Kidney tubule cell (primary cell): ENCODE measurements around the gene ASXL1.

ENCODE experiments used
- DNase-seq: peaks from one replicate; pipeline ENCODE4 v3.0.0-alpha.2; 2018; ENCODE audit warnings: low spot score

Gene ASXL1

GRCh38 chr20:32466739-32467505, 108.8 kb downstream of the ASXL1 start:
- no peak for DNase-seq

DNA sequence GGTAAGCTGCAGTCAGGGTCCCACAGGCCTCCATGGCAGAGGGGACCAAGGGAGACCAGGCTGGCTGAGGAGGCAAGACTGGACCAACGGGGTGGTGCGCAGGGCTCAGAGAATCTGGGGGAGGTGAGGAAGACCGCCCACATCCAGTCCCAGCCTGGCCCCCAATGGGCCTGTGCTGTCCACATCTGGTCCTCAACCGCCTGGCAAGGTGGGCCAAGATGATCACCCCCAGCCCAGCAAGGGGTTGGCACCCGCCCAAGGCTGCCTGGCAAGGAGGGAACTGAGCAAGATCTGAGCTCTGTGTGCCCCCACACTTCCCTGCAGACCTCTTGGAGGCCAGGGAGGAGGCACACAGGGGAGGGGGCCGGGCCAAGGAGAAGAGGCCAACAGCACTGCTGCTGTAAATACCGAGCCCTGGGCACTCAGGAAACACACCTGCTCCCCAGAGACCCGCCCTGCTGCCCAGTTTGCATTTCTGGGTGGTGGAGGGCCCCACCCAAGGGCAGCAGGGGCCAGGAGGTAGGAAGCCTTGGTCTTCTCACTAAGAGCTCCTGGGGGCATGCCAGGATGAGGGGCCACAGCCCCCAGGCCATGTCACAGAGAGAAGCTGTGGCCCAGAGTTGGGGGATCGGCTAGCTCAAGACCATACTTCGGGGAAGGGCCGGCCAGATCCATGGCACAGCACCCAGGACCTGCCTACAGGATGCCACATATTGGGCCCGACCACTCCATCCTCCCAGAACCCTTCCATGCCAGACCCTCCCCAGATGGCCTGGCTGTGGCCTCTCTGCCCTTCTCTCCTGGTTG, 109.6 kb downstream of the ASXL1 start:
- no peak for DNase-seq

DNA sequence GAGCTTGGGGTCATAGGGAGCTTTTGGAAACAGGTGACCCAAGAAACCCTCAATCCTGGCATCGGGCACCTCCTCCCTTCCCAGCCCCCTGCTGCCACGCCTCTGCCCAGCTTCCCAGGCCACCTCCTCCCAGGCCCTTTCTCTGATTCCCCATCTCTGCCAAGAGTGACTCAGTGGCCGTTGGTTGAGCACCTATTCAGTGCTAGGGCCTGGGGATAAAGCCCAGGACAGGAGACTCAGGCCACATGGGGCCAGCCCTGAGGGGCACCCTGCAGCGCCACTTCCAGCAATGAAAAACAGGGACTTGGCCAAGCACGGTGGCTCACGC, 110.1 kb downstream of the ASXL1 start:
- no peak for DNase-seq

GRCh38 chr20:32468860-32469259, 110.7 kb downstream of the ASXL1 start:
- DNase-seq: no peak

GRCh38 chr20:32470025-32470861, 112.1 kb downstream of the ASXL1 start:
- DNase-seq: peak; percentile 26

- no peak for DNase-seq
Observed at GRCh38 chr20:32470940-32471339, 112.8 kb downstream of the ASXL1 start.

- DNase-seq: no peak
Observed at GRCh38 chr20:32472581-32473207, 114.6 kb downstream of the ASXL1 start.

DNA sequence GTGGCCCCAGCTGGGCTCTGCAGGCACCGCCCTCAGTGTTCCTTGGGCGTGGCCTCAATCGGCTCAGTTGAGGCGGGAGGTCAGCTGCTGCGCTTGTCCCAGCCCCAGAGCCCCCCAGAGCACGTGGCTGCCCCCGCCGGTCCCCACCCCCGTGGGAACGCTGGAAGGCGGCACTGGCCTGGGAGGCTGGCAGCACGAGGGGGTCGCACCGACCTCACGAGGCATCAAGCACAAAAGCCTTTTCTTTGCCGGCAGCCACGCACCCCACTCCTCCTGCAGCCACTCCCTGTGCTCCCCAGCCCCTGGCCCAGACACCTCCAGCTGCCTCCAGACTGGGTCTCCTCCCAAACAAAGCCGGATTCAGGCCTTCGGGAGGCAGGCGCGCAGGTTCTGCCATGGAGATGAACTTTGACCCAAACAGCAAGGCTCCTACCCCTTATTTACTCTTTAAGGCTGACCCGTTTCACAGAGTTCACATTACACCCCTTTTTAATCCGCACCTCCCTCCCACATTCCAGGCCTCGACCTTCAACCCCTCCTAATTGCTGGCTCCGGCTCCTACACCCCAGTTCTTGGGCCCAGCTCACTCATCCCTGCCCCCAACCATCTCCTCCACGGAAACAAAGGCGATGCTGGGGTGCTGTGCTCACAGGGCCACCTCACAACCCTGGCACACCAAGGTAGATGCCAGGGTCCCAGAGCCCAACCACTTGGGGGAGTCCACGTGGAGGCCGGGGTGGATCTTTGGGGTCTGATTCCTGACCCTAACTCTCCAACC, 115.3 kb downstream of the ASXL1 start:
- no peak for DNase-seq

GRCh38 chr20:32474009-32474716, 116.0 kb downstream of the ASXL1 start:
- no peak for DNase-seq

GRCh38 chr20:32474717-32474966, 116.5 kb downstream of the ASXL1 start:
- no peak for DNase-seq

DNA sequence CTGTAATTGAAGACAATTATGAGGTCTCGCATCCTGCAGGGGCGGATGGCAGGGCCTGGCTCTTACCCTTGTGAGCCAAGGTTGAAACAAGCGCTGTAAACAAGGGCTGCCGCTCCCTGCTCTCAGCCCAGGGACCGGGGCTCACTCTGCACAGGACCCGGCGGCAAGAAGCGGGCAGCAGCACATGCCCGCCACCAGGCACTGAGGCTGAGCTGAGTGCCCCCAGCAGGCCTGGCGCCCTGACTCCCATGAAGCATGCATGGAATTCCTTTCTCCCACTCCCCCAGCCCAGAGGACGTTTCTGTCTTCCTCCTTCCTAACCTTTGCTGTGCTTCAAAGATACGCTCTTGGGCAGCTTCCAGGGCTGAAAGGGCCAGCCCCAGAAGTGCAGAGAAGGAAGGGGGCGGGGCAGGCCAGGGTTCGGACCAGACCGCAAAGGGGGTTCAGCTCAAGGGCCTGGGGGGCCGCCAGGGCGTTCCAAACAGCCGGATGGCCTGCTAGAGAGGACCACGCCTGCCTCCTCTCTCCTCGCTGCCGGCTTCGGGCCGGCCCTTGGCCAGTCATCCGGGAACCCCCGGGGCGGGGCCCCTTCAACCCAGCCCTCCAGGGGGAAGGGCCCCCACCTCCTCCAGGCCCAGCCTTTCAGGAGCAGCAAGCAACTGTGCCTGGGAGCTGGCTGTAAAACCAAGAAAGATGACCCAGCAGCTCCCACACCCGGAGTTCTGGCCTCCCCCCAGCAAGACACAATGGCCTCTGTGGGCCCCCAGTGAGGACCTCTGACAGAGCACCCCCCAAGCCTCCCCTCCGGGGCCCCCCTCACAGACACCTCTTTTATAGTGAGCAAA, 117.1 kb downstream of the ASXL1 start:
- peak; percentile 96 for DNase-seq

GRCh38 chr20:32476684-32477593, 118.8 kb downstream of the ASXL1 start:
- DNase-seq: no peak

DNA sequence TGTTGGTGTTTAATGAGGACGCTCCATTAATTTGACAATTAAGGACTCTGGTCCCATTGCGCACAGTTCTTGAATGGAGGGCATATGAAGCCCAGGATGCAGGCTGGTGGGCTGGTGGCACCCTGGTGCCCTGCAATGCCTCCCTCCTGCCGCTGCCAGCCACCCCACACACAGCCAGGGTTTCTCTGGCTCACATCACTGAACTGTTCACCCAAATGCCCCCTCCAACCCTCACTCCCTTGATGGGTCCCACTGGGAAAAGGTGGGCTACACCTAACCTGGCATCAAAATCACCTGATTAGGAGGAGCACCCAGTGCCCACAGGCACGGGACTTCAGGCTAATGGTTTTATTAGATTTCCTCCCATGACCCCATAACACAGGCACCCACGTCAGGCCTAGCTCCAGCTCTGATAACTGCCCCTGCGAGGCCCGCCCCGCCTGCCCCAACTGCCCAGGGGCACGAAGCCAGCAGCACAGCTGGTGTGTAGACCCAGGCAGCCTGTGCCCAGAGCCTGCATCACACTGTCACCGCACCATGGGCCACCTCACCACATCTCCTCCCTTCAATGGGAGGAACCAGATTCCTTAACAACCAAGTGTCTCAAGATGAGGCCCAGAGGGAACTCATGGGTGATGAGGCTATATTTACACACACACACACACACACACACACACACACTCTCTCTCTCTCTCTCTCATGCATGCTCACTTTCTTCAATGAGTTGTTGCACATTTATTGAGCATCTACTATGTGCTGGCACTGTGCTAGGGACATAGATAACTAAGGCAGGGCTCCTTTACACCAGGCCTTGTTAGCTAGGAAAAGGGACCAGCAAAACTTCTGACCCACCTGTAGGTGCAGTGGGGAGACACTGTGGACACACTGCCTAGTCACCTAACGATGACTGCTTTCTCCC, 119.7 kb downstream of the ASXL1 start:
- no peak for DNase-seq

GRCh38 chr20:32478576-32478975, 120.4 kb downstream of the ASXL1 start:
- DNase-seq: no peak

DNA sequence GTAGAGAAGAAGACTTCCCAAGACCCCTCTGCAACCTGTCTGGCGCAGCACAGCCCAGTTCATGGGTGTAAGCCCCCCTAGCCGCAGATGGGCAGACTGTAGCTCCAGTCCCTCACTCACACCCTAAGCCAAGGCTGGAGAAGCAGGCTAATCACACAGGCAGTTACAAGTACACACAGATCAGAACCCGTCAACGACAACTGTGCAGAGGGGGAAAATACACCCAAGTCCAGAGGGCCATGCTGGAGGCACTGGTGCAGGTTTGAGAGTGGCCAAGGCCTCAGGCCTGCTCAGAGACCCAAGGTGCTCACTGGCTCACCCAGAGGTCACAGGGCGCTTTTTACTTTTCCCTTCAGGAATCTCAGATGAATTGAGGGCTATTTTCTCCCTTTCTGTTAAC, 120.9 kb downstream of the ASXL1 start:
- DNase-seq: no peak

DNA sequence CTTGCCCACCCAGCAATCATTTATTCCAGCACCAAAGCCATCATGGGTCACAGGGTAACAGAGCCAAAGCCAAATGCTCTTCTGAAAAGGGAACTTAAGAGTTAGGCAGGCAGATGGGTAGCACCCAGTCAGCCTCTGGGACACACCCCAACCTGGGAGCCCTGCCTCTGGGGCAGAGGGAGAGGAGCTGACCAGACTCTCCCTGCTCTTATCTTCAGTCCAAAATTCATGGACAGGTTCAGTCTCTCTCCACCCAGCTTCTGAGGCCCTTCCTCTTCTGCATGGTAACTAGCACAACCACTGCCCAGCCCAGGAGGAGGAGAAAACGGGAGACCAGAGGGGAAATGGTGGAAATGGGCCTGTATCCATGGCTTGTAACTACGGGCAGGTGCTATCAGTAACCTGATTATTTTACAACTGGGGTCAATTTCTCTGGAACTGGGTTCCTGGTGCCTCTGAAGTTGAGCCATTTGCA, 121.6 kb downstream of the ASXL1 start:
- DNase-seq: no peak

DNA sequence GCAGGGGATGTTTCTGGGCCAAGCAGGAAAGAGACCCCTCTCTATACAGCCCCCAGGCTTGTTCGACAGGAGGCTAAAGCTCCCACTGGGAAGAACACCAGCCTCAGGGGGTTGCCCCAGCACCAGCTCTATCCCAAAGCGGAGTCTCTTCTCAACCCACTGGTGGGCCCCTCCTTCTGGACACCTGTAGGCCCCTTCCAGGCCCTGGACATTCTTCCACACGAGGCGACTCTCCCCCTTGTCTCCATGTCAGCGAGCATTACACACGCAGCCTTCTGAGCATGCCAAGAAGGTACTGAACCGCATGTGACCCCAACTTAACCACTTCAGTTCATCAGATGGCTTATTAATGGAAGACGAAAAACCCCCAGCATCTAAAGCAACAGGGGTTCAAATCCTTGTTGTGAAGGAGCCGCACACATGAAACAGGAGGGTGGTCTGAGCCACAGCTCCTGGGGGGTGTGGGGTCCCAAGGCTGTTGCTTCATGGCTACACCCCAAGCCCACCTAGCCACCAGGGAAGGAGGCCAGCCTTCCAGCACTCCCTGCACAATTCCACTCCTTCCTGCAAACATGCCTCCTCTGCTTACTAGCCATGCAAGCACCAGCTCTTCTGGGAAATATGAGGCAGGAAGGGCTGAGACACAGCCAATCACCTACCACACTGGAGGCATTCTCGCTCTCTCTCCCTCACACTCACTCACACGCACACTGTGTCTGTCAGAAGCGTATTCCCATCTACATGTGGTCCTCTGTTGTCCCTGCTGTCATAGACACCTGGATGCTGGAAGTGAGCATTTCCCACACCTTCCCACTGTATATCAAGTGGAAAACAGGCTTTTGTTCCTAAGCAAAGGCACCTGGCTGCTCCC, 122.5 kb downstream of the ASXL1 start:
- DNase-seq: peak; percentile 59
